Measurements from ENCODE around the gene GLTPD2.
"Not testable (repeated sequence)": the region's sequence is repeated elsewhere in the genome, so short reads cannot be mapped to it uniquely, and the experiment has no call there.

Gene GLTPD2

DNA sequence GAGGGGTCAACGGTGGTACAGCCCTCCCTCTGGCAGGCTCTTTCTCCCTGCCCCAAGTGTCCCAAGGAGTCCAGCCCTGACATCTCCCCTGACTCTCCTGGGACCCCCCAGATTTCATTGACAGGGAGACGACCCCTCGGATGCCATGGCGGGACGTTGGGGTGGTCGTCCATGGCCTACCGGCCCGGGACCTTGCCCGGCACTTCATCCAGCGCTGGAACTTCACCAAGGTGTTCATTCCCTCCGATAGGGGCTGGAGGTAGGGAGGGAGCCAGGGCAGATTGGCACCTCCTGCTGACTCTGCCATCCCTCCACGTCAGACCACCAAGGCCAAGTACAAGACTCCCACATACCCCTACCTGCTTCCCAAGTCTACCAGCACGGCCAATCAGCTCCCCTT, 28.1 kb downstream of the GLTPD2 start:
- Histone ChIP-seq H3K27me3 (no peaks in the 10 kb centered on the region), H3K36me3 (no peaks in the 10 kb centered on the region), H3K9me3 (no peaks in the 10 kb centered on the region), H3K4me1 (no peaks in the 10 kb centered on the region), H3K4me3 (ENCODE audit: low read depth, low read length) (no peak overlapping the region)
- DNase-seq = no peak
- TF ChIP-seq CTCF (IDR thresholded peaks at IDR 0.05; ENCODE audit: low read depth, low read length) = no peak

- Histone ChIP-seq H3K4me3 (ENCODE audit: low read depth, low read length) (no peak overlapping the region), H3K4me1 (no peaks in the 10 kb centered on the region), H3K27me3 (no peaks in the 10 kb centered on the region), H3K9me3 (no peaks in the 10 kb centered on the region), H3K36me3 (no peaks in the 10 kb centered on the region)
- DNase-seq = no peak
- no peak for TF ChIP-seq CTCF (IDR thresholded peaks at IDR 0.05; ENCODE audit: low read depth, low read length)
Measured at GRCh38 chr17:4818276-4818675, 29.5 kb downstream of the GLTPD2 start.

DNA sequence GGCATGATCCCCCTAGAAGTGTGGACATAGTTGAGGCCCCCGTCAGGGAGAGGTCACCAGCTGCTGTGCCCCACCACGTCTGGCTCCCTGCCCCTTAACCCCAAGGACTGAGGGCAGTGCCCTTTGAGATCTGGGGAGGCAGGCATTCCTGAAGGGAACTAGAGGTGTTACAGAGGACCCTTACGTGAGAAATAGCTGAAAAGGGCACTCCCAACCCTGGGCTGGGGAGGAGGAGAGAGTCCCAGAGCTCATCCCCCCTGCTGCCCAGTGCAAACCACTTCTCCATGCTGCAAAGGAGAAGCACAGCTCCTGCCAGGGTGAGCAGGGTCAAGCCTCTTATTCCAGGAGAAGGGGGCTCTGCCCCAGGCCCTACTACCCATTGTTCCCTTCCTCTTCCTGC, 34.1 kb downstream of the GLTPD2 start:
- Histone ChIP-seq H3K36me3 (no peaks in the 10 kb centered on the region), H3K4me3 (ENCODE audit: low read depth, low read length) (no peak overlapping the region), H3K4me1 (no peaks in the 10 kb centered on the region), H3K27me3 (no peaks in the 10 kb centered on the region), H3K9me3 (no peaks in the 10 kb centered on the region)
- no peak for DNase-seq
- no peak for TF ChIP-seq CTCF (IDR thresholded peaks at IDR 0.05; ENCODE audit: low read depth, low read length)

- no peaks in the 10 kb centered on the region for H3K9me3 ChIP-seq
- H3K4me1 ChIP-seq = no peaks in the 10 kb centered on the region
- H3K4me3 ChIP-seq (ENCODE audit: low read depth, low read length) = no peak overlapping the region
- H3K27me3 ChIP-seq = no peaks in the 10 kb centered on the region
- DNase-seq = no peak
- TF ChIP-seq CTCF (IDR thresholded peaks at IDR 0.05; ENCODE audit: low read depth, low read length) = no peak
- no peaks in the 10 kb centered on the region for H3K36me3 ChIP-seq
Measured at GRCh38 chr17:4823373-4824089, 34.8 kb downstream of the GLTPD2 start.

- Histone ChIP-seq H3K9me3 (no peaks in the 10 kb centered on the region), H3K4me3 (ENCODE audit: low read depth, low read length) (no peak overlapping the region), H3K4me1 (no peaks in the 10 kb centered on the region), H3K36me3 (no peaks in the 10 kb centered on the region), H3K27me3 (no peaks in the 10 kb centered on the region)
- DNase-seq = no peak
- no peak for TF ChIP-seq CTCF (IDR thresholded peaks at IDR 0.05; ENCODE audit: low read depth, low read length)
Measured at GRCh38 chr17:4827399-4827798, 38.6 kb downstream of the GLTPD2 start.

- not testable (repeated sequence) for DNase-seq, H3K9me3 ChIP-seq, H3K36me3 ChIP-seq, H3K4me1 ChIP-seq, H3K27me3 ChIP-seq
- peak overlapping the region; percentile 72 for H3K4me3 ChIP-seq (ENCODE audit: low read depth, low read length)
Measured at GRCh38 chr17:4832829-4833177, 44.0 kb downstream of the GLTPD2 start.

All from BE2C (cell line).